Measurements from ENCODE around the gene PTGES2.

PTGES2 gene

DNA sequence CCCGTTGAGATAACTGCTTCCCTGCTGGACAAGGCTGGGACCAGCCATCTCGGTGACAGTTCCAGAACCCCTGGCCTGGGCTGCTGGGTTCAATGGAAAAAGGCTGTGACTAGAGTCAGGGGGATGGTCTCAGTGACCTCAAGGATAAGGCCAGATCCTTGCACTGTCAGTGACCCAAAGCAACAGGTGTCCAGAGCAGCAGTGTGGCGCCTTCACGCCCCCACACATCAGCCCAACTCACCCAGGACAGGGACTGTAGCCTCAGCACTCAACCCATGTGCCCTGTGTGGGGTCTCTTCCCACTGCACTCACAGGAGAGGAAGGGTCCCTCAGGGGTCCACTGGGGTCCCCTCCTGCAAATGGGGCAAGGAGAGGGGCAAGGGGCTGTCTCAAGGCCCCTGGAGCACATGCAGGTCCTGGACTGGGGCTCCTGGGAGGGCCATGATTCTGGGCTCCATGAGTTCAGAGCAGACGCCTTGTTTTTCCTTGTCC, 21.0 kb upstream of the PTGES2 start:
- DNase-seq, result no peak

DNA sequence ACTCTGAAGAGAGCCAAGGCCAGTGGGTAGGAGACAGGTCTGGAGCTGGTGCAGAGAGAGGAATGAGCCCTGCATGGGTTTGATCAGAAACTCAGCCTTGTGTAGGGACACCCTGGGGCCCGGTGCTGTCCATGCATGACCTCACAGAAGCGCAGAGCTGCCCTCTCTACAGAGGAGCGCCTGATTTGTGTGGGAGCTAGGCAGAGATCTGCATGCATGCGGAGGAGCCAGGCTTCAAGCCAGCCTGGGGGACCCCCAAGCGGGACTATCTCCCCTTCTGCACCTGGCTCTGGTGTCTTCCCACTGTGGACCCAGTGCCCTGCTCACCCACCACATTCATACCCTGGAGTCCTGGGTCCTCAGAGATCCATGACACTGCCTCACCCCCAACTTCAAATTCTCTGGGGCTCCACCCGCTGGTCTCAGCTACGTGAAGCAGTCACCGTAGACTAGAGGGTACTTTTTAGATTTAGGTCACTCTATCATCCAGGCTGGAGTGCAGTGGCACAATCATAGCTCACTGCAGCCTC, 19.1 kb upstream of the PTGES2 start:
- no peaks in the 10 kb centered on the region for H3K4me1 ChIP-seq (ENCODE audit: low read length)
- H3K27ac ChIP-seq (ENCODE audit: low read length), result no peak overlapping the region
- H3F3A ChIP-seq (ENCODE audit: insufficient read depth, low read length), result no peaks in the 10 kb centered on the region
- DNase-seq, result no peak
- H3K79me2 ChIP-seq (ENCODE audit: low read length), result no peaks in the 10 kb centered on the region
- H3K9me3 ChIP-seq (replicated peaks; ENCODE audit: insufficient read depth, low read length), result no peaks in the 10 kb centered on the region
- no peaks in the 10 kb centered on the region for H3K36me3 ChIP-seq (replicated peaks; ENCODE audit: insufficient read depth, low read length)
- no peaks in the 10 kb centered on the region for H3K9me2 ChIP-seq (replicated peaks; ENCODE audit: insufficient read depth, low read length)
- no peak for TF ChIP-seq EZH2phosphoT487 (IDR thresholded peaks at IDR 0.05; ENCODE audit: low read length)
- peaks cover 7% of the 10 kb centered on the region; the same call in 1 of the 2 replicates for H3K27me3 ChIP-seq (replicated peaks; ENCODE audit: insufficient read depth, low read length)
- H3K4me2 ChIP-seq (ENCODE audit: low read depth, low read length), result no peak overlapping the region
- H3K4me3 ChIP-seq (ENCODE audit: low read length), result no peak overlapping the region
- H4K20me1 ChIP-seq (ENCODE audit: insufficient read depth, low read length), result no peaks in the 10 kb centered on the region
- no peak overlapping the region for H3K9ac ChIP-seq (ENCODE audit: low read length)
- no peak overlapping the region for H2AFZ ChIP-seq (ENCODE audit: low read length)

More for the DNA sequence above, 21.0 kb upstream of the PTGES2 start:
- H3K9me2 ChIP-seq (replicated peaks; ENCODE audit: insufficient read depth, low read length), result no peaks in the 10 kb centered on the region
- no peaks in the 10 kb centered on the region for H4K20me1 ChIP-seq (ENCODE audit: insufficient read depth, low read length)
- no peak overlapping the region for H3K9ac ChIP-seq (ENCODE audit: low read length)
- no peaks in the 10 kb centered on the region for H3K9me3 ChIP-seq (replicated peaks; ENCODE audit: insufficient read depth, low read length)
- H3K4me1 ChIP-seq (ENCODE audit: low read length), result no peaks in the 10 kb centered on the region
- H2AFZ ChIP-seq (ENCODE audit: low read length), result no peak overlapping the region
- H3K4me3 ChIP-seq (ENCODE audit: low read length), result no peak overlapping the region
- H3K79me2 ChIP-seq (ENCODE audit: low read length), result no peaks in the 10 kb centered on the region
- peaks cover 7% of the 10 kb centered on the region; the same call in 1 of the 2 replicates for H3K27me3 ChIP-seq (replicated peaks; ENCODE audit: insufficient read depth, low read length)
- no peaks in the 10 kb centered on the region for H3K36me3 ChIP-seq (replicated peaks; ENCODE audit: insufficient read depth, low read length)
- H3K4me2 ChIP-seq (ENCODE audit: low read depth, low read length), result no peak overlapping the region
- TF ChIP-seq EZH2 (optimal IDR thresholded peaks at IDR 0.05; ENCODE audit: low read depth, low read length), result no peak
- no peak overlapping the region for H3K27ac ChIP-seq (ENCODE audit: low read length)
- H3F3A ChIP-seq (ENCODE audit: insufficient read depth, low read length), result no peaks in the 10 kb centered on the region

- no peak overlapping the region for H3K9ac ChIP-seq (ENCODE audit: low read length)
- no peak for DNase-seq
Observed at GRCh38 chr9:128145951-128146351, 18.4 kb upstream of the PTGES2 start.

DNA sequence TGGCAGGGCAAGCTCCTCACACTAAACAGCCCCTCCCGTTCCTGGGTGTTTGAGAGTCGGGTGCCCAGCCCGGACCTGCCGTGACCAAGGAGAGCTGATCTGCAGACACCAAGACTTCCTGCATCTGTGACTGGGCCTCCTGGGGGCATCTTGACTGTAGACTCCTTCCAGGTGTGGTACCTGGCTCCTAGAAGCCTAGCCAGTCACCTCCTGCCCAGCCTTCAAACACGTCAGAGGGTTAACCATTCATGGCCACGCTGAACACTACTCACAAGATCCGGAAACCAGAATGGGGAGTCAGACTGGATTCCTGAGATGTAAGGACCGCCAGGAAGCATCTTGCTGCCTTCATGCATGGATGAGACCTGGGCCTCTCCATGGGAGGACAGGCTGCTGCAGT, 18.0 kb upstream of the PTGES2 start:
- H3K4me1 ChIP-seq (ENCODE audit: low read length), result no peaks in the 10 kb centered on the region
- no peak for DNase-seq
- H3K9me2 ChIP-seq (replicated peaks; ENCODE audit: insufficient read depth, low read length), result no peaks in the 10 kb centered on the region
- H3K27me3 ChIP-seq (replicated peaks; ENCODE audit: insufficient read depth, low read length), result peaks cover 7% of the 10 kb centered on the region; the same call in 1 of the 2 replicates
- H3K4me3 ChIP-seq (ENCODE audit: low read length), result no peak overlapping the region
- no peak overlapping the region for H2AFZ ChIP-seq (ENCODE audit: low read length)
- H3K79me2 ChIP-seq (ENCODE audit: low read length), result no peaks in the 10 kb centered on the region
- H3K9ac ChIP-seq (ENCODE audit: low read length), result no peak overlapping the region
- no peaks in the 10 kb centered on the region for H3K36me3 ChIP-seq (replicated peaks; ENCODE audit: insufficient read depth, low read length)
- H3K9me3 ChIP-seq (replicated peaks; ENCODE audit: insufficient read depth, low read length), result no peaks in the 10 kb centered on the region
- no peaks in the 10 kb centered on the region for H3F3A ChIP-seq (ENCODE audit: insufficient read depth, low read length)
- no peak overlapping the region for H3K4me2 ChIP-seq (ENCODE audit: low read depth, low read length)
- TF ChIP-seq EZH2 (optimal IDR thresholded peaks at IDR 0.05; ENCODE audit: low read depth, low read length), result no peak
- TF ChIP-seq EZH2phosphoT487 (IDR thresholded peaks at IDR 0.05; ENCODE audit: low read length), result no peak
- TF ChIP-seq CTCF (IDR thresholded peaks at IDR 0.05; ENCODE audit: low read length), result no peak
- no peak overlapping the region for H3K27ac ChIP-seq (ENCODE audit: low read length)
- H4K20me1 ChIP-seq (ENCODE audit: insufficient read depth, low read length), result no peaks in the 10 kb centered on the region

More at GRCh38 chr9:128145951-128146351, 18.4 kb upstream of the PTGES2 start:
- H3K27ac ChIP-seq (ENCODE audit: low read length), result no peak overlapping the region
- H3K27me3 ChIP-seq (replicated peaks; ENCODE audit: insufficient read depth, low read length), result peaks cover 7% of the 10 kb centered on the region; the same call in 1 of the 2 replicates
- no peaks in the 10 kb centered on the region for H3K9me2 ChIP-seq (replicated peaks; ENCODE audit: insufficient read depth, low read length)
- H3K79me2 ChIP-seq (ENCODE audit: low read length), result no peaks in the 10 kb centered on the region
- H3K4me1 ChIP-seq (ENCODE audit: low read length), result no peaks in the 10 kb centered on the region
- H2AFZ ChIP-seq (ENCODE audit: low read length), result no peak overlapping the region
- TF ChIP-seq EZH2phosphoT487 (IDR thresholded peaks at IDR 0.05; ENCODE audit: low read length) (no peak), EZH2 (optimal IDR thresholded peaks at IDR 0.05; ENCODE audit: low read depth, low read length) (no peak), CTCF (IDR thresholded peaks at IDR 0.05; ENCODE audit: low read length) (no peak)
- H4K20me1 ChIP-seq (ENCODE audit: insufficient read depth, low read length), result no peaks in the 10 kb centered on the region
- H3F3A ChIP-seq (ENCODE audit: insufficient read depth, low read length), result no peaks in the 10 kb centered on the region
- no peak overlapping the region for H3K4me3 ChIP-seq (ENCODE audit: low read length)
- no peaks in the 10 kb centered on the region for H3K9me3 ChIP-seq (replicated peaks; ENCODE audit: insufficient read depth, low read length)
- H3K4me2 ChIP-seq (ENCODE audit: low read depth, low read length), result no peak overlapping the region
- H3K36me3 ChIP-seq (replicated peaks; ENCODE audit: insufficient read depth, low read length), result no peaks in the 10 kb centered on the region

All from MM.1S (cell line).